GM20000 (cell line): ENCODE results near the gene SCNN1B.

Experiments used
- DNase-seq: peaks from one replicate; pipeline ENCODE4 v3.0.0; 2012; ENCODE audit warnings: low spot score
- CTCF ChIP-seq: IDR thresholded peaks from 2 replicates; pipeline ENCODE4 v1.5.1; 2012; ENCODE audit warnings: mild to moderate bottlenecking, control low read depth; ENCODE audit errors: extremely low read depth, missing control alignments

SCNN1B gene

GRCh38 chr16:23316634-23317265 is 14.6 kb downstream of the SCNN1B start:
- DNase-seq: no peak
- no peak for TF ChIP-seq CTCF

DNA sequence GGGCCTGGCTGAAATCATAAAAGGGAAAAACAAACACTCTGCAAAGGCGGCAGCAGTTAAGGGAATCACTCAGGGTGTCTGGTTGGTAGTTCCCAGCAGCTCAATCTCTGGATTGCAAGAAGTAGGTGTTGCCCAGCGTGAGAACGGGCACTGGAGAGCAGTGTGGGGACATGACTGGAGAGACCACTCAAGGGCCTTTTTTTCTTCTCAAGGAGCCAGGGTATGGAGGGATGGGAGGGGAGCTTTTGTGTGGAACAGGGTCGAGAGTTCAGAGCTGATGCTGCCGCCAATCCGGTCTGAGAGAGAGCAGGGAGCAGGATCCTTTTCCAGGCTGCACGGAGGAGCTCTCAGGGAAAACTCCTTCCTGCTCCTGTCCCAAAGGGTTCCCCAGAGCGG is 15.2 kb downstream of the SCNN1B start:
- TF ChIP-seq CTCF: no peak
- no peak for DNase-seq

- no peak for DNase-seq
- no peak for TF ChIP-seq CTCF
Measured at GRCh38 chr16:23317751-23318150, 15.6 kb downstream of the SCNN1B start.

GRCh38 chr16:23318639-23319038 is 16.5 kb downstream of the SCNN1B start:
- TF ChIP-seq CTCF: no peak
- no peak for DNase-seq

- TF ChIP-seq CTCF: no peak
- DNase-seq: no peak
Measured at GRCh38 chr16:23319861-23320615, 17.9 kb downstream of the SCNN1B start.

DNA sequence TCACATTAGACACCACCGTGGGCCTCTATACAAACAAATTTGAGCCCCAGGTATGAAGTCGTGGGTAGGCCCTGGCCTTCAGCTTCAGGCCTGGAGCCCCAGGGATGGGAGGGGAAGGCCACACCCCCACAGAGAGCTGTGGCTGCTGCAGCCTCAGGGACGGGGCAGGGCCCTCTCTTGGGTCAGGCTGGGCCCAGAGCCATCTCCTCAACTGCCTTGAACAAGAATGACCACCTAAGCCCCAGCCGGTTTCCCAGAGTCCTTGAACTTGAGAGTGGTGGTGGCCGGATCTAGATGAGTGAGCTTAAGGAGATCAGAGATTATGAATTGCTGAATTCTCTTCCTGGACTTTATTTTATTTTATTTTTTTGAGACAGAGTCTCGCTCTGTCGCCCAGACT is 18.6 kb downstream of the SCNN1B start:
- DNase-seq: no peak
- TF ChIP-seq CTCF: no peak

DNA sequence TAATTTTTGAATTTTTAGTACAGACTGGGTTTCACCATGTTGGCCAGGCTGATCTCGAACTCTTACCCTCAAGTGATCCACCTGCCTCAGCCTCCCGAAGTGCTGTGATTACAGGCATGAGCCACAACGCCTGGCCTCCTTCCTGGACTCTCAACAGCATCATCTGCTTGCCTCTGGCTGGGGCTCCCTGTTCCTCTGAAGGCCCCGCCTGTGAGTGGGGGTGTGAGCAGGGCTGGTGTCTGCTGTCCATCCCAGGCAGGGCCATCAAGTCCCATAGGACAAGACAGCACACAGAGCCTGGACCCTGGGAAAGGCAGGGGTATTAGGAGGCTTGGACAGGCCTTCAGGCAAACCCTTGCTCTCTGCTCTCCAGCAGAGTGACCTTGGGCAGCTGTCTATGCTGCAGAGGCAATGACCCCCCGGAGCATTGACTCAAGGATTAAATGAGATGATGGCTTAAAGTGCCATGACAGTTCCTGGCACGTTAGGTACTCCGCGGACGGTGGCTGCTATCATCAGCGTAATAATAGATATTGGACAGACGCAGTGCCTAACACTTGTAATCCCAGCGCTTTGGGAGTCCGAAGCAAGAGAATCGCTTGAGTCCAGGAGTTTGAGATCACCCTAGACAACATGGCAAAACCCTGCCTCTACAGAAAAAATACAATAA is 19.2 kb downstream of the SCNN1B start:
- no peak for TF ChIP-seq CTCF
- DNase-seq: no peak
